ENCODE measurements around the gene RAB3A.

- TF ChIP-seq CTCF (IDR thresholded peaks at IDR 0.05; ENCODE audit: insufficient read depth, low read length, poor library complexity, severe bottlenecking), result no peak
- TF ChIP-seq EZH2phosphoT487 (conservative IDR thresholded peaks at IDR 0.05; ENCODE audit: low read length), result no peak
These were observed 41.5 kb upstream of the RAB3A start for GRCh38 chr19:18245297-18245696.
